HG03558 (cell line): ENCODE results near the gene SNRNP27.

ENCODE experiments used
- ATAC-seq: cut with Tn5 transposase; IDR thresholded peaks from one replicate; pipeline ENCODE4 v1.9.1; 2021; ENCODE audit warnings: moderate number of reproducible peaks; ENCODE audit not compliant: unreplicated experiment; ENCODE audit errors: extremely low read depth

The SNRNP27 gene

DNA sequence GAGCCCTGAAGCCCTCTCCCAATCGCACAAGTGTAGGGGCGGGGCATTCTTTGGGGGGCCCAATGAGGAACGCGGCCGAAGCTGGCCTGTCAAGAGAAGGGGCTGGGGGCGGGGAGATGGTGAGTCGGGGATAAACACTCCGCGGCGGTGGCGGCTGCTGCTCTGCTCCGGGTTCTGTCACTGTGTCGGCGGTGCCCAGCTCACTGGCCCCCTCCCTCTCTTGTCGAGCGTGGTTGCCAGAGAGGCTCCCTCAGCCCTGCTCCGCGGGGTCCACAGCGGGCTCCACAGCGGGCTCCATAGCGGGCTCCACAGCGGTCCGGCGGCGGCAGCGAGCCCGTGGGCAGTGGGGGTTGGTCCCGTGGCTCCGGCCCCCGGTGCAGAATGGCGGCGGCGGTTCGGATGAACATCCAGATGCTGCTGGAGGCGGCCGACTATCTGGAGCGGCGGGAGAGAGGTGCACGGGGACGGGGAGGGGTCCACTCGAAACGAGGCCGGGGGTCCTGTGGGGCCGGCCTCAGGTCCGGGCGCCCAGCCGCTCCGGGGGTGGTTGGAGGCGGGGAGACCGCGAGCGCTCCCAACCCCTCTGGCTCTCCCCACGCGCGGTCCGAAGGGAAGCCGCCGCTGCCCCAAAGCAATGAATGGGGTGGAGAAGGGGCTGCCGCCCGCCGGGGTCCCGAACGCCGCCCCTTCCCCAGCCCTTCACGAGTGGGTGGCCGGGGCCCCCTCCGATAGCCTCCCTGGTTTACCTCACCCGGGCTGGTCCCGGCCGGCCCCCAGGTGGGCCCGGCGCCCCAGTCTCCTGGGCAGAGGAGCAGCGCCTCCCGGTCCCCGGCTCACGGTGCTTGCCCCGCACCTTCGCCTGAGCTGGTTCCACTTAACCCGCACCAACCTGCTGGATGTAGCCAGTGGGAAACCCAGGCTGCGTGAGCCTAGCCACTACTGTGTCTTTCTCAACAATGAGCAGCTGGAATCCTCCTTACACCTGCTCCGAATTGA is 21.5 kb downstream of the SNRNP27 start, which contains the start of gene MXD1:
Gene MXD1, plus strand, starts transcription at position 160 of the 996 bp plus-strand sequence. Its CDS starts 222 bp downstream, at position 382.
- ATAC-seq: no peak

DNA sequence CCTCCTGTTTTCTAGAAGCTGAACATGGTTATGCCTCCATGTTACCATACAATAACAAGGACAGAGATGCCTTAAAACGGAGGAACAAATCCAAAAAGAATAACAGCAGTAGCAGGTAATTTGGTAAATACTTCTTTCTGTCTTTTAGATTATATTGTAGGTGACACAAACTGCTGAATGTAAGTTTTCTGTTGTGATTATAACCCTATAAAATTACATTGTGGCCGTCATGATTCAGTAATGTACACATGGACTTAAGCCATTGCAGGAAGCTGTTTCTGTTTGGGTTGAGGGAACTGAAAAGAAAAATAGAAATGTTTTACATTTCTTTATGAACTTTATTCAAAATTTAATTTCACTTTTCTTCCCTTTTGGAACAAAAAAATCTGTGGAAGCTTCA is 22.4 kb downstream of the SNRNP27 start:
- no peak for ATAC-seq

GRCh38 chr2:69917852-69918251 is 24.1 kb downstream of the SNRNP27 start:
- ATAC-seq: no peak

GRCh38 chr2:69918401-69918800 is 24.6 kb downstream of the SNRNP27 start:
- no peak for ATAC-seq

DNA sequence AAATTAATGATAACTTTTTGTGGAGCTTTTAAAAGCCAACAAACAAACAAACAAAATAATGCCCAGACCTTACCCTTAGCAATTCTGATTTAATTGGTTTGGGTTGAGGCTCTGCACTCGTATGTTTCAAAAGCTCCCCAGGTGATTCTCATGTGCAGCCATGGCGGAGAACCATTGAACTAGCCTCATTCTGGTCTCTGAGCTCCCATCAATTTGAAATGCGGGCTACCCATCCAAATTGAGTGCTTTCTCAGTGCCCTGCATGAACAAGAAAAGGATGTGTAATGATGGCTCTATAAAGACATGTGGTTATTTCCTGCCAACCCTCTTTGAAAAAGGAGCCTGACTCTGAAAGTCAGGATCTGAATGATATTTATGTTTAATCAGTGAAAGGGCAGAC is 29.4 kb downstream of the SNRNP27 start:
- ATAC-seq: no peak

- no peak for ATAC-seq
Observed at GRCh38 chr2:69926849-69927515, 33.2 kb downstream of the SNRNP27 start.

DNA sequence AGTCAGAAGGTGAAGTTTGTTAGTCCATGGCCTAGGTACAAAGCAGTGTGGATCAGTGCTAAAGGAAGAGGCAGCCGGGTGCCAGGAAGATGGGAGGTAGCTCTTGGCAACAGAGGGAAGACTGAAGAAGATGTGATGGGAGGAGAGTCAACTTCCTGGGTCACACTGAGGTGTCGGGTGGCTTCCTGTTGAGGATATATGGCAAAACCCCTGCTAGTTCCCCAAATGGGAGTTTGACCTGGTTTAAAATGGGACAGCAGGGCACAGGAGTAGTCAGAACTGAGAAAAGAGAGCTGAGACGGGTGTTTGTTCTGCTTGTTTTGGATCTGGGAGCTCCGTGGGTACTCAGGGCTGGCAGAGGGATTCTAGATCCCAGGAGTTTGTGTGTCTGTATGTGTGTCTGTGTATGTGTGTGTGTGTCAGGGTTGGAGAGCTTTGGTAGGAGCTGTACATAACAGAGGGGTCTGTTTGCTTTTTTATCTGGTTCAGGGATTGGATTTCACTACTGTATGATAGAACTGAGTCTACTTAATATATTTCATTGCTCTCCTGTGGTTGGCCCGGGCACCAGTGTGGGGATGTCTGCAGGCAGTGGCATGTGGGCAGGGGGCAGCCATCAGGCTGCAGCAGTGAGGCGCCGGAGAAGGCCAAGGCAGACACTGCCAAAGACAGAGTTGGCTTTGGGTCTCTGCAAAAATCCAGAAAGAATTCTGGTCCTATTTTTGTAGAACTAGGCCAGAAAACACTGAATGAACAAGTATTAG is 38.3 kb downstream of the SNRNP27 start:
- no peak for ATAC-seq

DNA sequence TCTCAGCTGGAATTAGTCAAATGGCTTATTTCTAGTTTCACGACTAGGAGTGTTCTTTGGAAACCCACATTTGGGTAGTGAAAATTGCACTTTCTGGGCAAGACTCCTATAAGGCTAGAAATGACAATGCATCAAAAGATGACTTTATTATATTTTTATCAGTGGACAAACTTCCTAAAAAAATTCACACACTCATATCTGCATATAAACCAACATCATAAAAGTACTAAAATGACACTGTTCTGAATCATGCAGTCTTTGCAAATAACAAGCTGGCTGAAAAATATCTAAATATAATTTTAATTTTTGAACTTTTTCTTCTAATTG is 38.8 kb downstream of the SNRNP27 start:
- no peak for ATAC-seq

DNA sequence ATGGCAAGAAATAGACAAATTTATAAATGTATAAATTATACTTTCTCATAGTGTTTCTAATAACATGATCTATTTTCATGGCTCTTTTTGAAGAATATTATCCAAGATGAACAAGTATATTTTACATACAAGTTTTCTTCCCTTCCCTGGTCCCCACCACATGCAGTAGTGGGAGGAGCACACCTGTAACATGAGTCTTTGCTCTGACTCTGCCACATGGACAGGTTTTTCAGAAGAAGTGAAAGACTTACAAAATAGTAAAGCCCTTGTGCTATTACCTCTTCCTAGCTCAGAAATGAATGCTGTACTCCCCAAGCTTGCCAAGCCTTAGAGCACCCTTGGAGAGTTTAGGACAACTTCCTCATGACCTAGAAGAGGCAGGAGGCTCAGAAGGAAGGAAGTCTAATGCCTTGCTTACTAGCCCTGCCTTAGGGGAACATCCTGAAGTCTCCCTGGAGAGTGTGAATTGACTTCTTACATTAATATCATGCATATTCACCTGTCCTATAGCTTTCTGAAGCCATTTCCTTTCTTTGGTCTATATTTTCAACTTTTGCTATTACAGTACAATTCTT is 39.6 kb downstream of the SNRNP27 start:
- no peak for ATAC-seq

GRCh38 chr2:69933839-69934613 is 40.3 kb downstream of the SNRNP27 start:
- ATAC-seq: no peak

- no peak for ATAC-seq
Observed at GRCh38 chr2:69934614-69934908, 40.8 kb downstream of the SNRNP27 start.

DNA sequence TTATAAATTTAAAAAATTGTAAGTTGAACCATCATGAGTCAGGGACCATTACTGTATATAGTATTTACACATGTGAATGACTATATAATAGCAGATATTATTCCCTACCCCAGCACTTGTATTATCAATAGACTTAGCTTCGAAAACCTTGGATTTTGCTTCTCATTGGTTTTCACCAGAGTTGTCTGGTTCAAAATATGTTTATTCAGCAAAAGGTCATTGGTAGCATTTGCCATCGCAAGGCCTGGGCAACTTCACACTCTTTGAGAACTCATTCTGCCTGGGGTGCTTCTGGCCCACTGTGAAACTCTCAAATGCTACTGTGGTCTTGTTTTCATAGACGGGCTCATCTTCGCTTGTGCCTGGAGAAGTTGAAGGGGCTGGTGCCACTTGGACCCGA is 41.3 kb downstream of the SNRNP27 start:
- ATAC-seq: no peak

GRCh38 chr2:69936906-69937305 is 43.1 kb downstream of the SNRNP27 start:
- ATAC-seq: no peak

DNA sequence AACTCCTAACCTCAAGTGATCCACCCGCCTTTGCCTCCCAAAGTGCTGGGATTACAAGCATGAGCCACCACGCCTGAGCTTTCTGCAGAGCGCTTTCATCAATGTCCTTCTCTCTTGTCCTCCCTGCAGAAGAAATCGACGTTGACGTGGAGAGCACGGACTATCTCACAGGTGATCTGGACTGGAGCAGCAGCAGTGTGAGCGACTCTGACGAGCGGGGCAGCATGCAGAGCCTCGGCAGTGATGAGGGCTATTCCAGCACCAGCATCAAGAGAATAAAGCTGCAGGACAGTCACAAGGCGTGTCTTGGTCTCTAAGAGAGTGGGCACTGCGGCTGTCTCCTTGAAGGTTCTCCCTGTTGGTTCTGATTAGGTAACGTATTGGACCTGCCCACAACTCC is 44.2 kb downstream of the SNRNP27 start:
- ATAC-seq: no peak

DNA sequence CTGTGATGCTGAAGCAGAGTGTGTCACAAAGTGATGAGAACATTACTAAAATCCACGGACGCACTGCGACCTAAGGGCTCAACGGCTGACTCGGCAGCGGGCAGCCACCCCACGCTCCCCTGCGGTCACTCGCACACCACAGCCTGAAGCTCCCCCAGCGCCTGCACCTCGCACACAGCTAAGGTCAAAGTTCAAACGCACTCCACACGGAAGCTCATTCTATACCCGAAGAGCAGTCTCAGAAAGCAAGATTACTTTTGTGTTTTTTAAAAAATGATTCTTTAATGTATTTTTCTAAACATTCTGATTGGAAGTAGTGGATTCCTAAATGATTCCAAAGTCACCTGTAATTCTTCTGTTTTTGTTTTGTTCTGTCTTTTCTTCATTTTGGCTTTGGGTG is 46.0 kb downstream of the SNRNP27 start:
- no peak for ATAC-seq

DNA sequence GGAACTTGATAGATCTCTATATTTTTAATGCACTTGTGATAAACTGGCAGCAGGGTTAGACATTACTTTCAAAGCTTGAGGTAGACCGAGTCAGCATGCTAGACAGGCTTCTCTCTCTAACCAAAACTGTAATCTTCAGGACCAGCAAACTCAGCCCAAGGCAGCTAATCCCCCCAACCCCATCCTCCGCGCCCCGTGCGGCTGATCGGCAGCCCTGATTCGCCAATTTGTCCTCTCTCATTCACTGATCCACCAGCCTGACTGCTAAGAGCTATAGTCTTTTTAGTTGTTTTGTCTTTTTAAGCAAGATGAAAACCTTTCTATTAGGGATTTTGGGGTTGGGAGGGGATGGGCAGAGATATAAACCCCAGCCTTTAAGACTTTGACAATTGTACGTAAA is 46.9 kb downstream of the SNRNP27 start:
- no peak for ATAC-seq

DNA sequence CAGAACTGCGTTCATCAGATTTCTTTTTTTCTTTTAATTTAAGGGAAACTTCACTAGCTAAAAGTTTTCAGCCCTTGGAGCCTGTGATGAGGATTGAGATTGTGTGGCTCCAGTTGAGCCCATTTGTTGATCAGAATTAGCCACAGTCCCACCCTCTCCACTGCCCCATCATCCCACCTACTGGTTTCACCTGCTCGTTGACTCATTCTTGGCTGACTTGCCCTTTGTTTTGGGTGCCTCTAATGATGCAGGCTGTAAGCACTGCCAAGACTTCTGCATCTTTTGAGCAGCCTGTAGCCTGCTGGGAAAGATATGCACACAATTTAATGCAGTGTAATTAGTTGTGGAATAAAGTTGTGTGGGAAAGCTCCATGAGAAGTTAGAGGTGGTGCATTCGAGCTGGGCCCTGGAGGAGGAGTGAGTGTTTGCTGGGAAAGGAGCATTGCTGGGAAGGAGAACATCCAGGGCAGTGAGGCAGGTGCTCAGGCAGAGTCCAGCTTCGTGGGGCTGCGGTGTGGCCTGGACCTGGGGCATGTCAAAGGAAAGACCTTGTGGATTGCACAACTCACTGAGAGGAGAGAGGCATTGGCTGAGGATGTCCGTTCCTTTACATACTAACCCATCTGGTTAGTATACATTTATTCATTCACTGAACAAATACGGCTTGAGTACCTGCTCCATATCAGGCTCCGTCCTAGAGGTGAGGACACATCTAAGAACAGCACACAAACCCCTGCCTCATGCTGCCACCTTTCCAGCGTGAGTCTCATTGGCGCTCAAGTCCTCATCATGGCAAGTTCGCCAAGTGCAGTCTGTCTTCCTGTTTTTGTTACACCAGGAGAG is 49.5 kb downstream of the SNRNP27 start:
- no peak for ATAC-seq

- no peak for ATAC-seq
Observed at GRCh38 chr2:69943843-69944525, 50.2 kb downstream of the SNRNP27 start.
